K562 (cell line): ENCODE data around the gene HACD1. TPM values are rescaled to one million over a fixed set of nuclear protein-coding genes. Genes with fewer than 3 reads are reported as not detected.

Experiments
- C11orf30 ChIP-seq: fragments of 450-650 bp; IDR thresholded peaks from 2 replicates; pipeline ENCODE4 v1.6.1; 2016; ENCODE audit warnings: low read depth, mild to moderate bottlenecking
- CBFA2T3 ChIP-seq: fragments of 450-650 bp; IDR thresholded peaks from 2 replicates; pipeline ENCODE4 v1.6.1; 2017
- ESRRA ChIP-seq: fragments of 450-650 bp; IDR thresholded peaks from 2 replicates; pipeline ENCODE4 v1.6.1; 2014; ENCODE audit warnings: low read depth, mild to moderate bottlenecking, moderate library complexity, borderline replicate concordance
- ILK ChIP-seq: fragments of 450-650 bp; IDR thresholded peaks from 2 replicates; pipeline ENCODE4 v1.6.1; 2016; ENCODE audit warnings: missing genetic modification characterization, low read depth, mild to moderate bottlenecking, missing compliant biosample characterization, moderate library complexity, borderline replicate concordance
- MCM3 ChIP-seq: fragments of 450-650 bp; IDR thresholded peaks from 2 replicates; pipeline ENCODE4 v1.6.1; 2016
- NEUROD1 ChIP-seq: fragments of 150-350 bp; IDR thresholded peaks from 2 replicates; pipeline ENCODE4 v1.6.1; 2014; ENCODE audit warnings: borderline replicate concordance, low read length, low read depth; ENCODE audit not compliant: partially characterized antibody
- PHF8 ChIP-seq: fragments of 200-600 bp; sonication (generic); IDR thresholded peaks from 2 replicates; pipeline ENCODE4 v1.6.1; 2012; ENCODE audit warnings: mixed run types, mild to moderate bottlenecking, inconsistent platforms, low read length, moderate library complexity, borderline replicate concordance
- POLR2A ChIP-seq: fragments of 450-650 bp; conservative IDR thresholded peaks from 2 replicates; pipeline ENCODE4 v1.6.1; 2016
- SMAD4 ChIP-seq: fragments of 250-450 bp; sonication (Bioruptor Pico); conservative IDR thresholded peaks from 2 replicates; pipeline ENCODE4 v1.8.0; 2021; ENCODE audit warnings: inconsistent platforms, mild to moderate bottlenecking, moderate library complexity
- SMARCE1 ChIP-seq: fragments of 450-650 bp; IDR thresholded peaks from 2 replicates; pipeline ENCODE4 v1.7.1; 2016; ENCODE audit warnings: mild to moderate bottlenecking
- TFAM ChIP-seq: fragments of 250-450 bp; sonication (Bioruptor Pico); conservative IDR thresholded peaks from 2 replicates; pipeline ENCODE4 v1.5.0; 2021; ENCODE audit warnings: mild to moderate bottlenecking, moderate library complexity
- ZNF217 ChIP-seq: sonication (generic); formaldehyde crosslinking; IDR thresholded peaks from 2 replicates; pipeline ENCODE4 v1.8.0; 2022; ENCODE audit warnings: mild to moderate bottlenecking, missing genetic modification reagents
- polyA plus RNA-seq, 8 experiments: library from polyadenylated mRNA; depleted of rRNA in 4 of 8; stranded (reverse) in 5 of 8; unstranded in 3 of 8; fragments of >200 nt; fragmentation: Nextera tagmentation in 2 of 8; fragmentation: Illumina TruSeq in 1 of 8; extraction: Ambion mirVana in 2 of 8; extraction: Trizol in 1 of 8; gene quantifications; 2 replicates each; pipeline versions ENCODE4 v1.2.1 to v1.2.3, GENCODE V29; 2011 to 2014; ENCODE audit warnings: inconsistent platforms in 1 of 8, missing spikeins in 1 of 8
- total RNA-seq, 7 experiments: library from RNA; depleted of rRNA in 6 of 7; stranded (reverse); fragments of >200 nt in 6 of 7; fragmentation: Illumina TruSeq in 2 of 7; extraction: Trizol in 2 of 7; gene quantifications; 2 replicates each; pipeline versions ENCODE4 v1.2.1 to v1.2.3, GENCODE V29; 2011 to 2021; ENCODE audit warnings: low replicate concordance in 1 of 7
- TF ChIP-seq, protein P1 (sequence below): fragments of 450-650 bp; IDR thresholded peaks from 2 replicates; pipeline ENCODE4 v1.6.1; 2017; ENCODE audit warnings: mild to moderate bottlenecking, moderate library complexity
- TF ChIP-seq, protein P2 (sequence below): fragments of 450-650 bp; formaldehyde crosslinking; conservative IDR thresholded peaks from 2 replicates; pipeline ENCODE4 v1.4.0; 2022; ENCODE audit warnings: mild to moderate bottlenecking, missing genetic modification characterization

The HACD1 gene
- total and polyA plus RNA-seq, 9 of the 15 experiments (the other 6 are each of a cell fraction or from before 2014, with no cell fraction given), result 0.99 to 4.5 (median 2.4) TPM

DNA sequence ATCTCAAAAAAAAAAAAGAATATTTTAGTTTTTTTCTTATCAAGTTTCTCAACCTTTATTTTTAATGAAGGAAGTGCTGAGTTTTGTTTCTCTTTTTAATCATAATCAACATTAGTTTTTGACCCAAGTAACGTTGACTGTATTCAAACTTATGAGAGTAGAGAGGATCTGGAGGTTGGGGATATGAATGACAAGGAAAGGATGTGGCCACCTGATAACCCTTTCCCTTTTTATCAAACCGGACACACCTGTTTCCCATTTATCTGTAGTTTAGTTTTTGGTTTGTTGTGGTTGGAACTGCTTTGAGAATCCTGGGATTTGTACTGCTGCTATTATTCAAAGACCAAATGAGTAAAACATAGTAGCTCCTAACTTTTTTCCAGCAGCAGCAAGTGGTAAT is 38.6 kb downstream of the HACD1 start (continued):
- TF ChIP-seq POLR2A, result no peak
- no peak for TF ChIP-seq NEUROD1
- TF ChIP-seq SMAD4 (CRISPR knock-in tag), result 0 out of 2 replicates have a peak, but pooled peaks have one; percentile 32
- no peak for TF ChIP-seq ESRRA
- TF ChIP-seq ZNF217, result no peak
- TF ChIP-seq CBFA2T3, result peak; percentile 92
- no peak for TF ChIP-seq PHF8
- peak; percentile 89 for TF ChIP-seq SMARCE1
- no peak for TF ChIP-seq MCM3
- TF ChIP-seq, protein P1, sequence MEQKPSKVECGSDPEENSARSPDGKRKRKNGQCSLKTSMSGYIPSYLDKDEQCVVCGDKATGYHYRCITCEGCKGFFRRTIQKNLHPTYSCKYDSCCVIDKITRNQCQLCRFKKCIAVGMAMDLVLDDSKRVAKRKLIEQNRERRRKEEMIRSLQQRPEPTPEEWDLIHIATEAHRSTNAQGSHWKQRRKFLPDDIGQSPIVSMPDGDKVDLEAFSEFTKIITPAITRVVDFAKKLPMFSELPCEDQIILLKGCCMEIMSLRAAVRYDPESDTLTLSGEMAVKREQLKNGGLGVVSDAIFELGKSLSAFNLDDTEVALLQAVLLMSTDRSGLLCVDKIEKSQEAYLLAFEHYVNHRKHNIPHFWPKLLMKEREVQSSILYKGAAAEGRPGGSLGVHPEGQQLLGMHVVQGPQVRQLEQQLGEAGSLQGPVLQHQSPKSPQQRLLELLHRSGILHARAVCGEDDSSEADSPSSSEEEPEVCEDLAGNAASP, result no peak
- TF ChIP-seq ILK, result no peak
- TF ChIP-seq, protein P2, sequence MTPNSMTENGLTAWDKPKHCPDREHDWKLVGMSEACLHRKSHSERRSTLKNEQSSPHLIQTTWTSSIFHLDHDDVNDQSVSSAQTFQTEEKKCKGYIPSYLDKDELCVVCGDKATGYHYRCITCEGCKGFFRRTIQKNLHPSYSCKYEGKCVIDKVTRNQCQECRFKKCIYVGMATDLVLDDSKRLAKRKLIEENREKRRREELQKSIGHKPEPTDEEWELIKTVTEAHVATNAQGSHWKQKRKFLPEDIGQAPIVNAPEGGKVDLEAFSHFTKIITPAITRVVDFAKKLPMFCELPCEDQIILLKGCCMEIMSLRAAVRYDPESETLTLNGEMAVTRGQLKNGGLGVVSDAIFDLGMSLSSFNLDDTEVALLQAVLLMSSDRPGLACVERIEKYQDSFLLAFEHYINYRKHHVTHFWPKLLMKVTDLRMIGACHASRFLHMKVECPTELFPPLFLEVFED (CRISPR knock-in tag), result no peak
- TF ChIP-seq TFAM, result no peak
- no peak for TF ChIP-seq C11orf30
- TF ChIP-seq, all 486 proteins: peak for 53
